C4-2B (cell line): Measurements from ENCODE around the gene XRRA1.

ENCODE experiments used
- CTCF ChIP-seq: fragments of 450-650 bp; conservative IDR thresholded peaks from 2 replicates; pipeline ENCODE4 v1.5.1; 2017; ENCODE audit warnings: mild to moderate bottlenecking
- ZFX ChIP-seq: fragments of 450-650 bp; IDR thresholded peaks from 2 replicates; pipeline ENCODE4 v1.6.1; 2017

- TF ChIP-seq CTCF (no peak), ZFX (no peak)
These were observed 53.4 kb downstream of the XRRA1 start for GRCh38 chr11:74895340-74896116.
